ENCODE results near the gene CDKL5.

The CDKL5 gene

GRCh38 chrX:18698737-18699650, 273.6 kb downstream of the CDKL5 start:
- no peak for DNase-seq (ENCODE audit: low spot score)

DNA sequence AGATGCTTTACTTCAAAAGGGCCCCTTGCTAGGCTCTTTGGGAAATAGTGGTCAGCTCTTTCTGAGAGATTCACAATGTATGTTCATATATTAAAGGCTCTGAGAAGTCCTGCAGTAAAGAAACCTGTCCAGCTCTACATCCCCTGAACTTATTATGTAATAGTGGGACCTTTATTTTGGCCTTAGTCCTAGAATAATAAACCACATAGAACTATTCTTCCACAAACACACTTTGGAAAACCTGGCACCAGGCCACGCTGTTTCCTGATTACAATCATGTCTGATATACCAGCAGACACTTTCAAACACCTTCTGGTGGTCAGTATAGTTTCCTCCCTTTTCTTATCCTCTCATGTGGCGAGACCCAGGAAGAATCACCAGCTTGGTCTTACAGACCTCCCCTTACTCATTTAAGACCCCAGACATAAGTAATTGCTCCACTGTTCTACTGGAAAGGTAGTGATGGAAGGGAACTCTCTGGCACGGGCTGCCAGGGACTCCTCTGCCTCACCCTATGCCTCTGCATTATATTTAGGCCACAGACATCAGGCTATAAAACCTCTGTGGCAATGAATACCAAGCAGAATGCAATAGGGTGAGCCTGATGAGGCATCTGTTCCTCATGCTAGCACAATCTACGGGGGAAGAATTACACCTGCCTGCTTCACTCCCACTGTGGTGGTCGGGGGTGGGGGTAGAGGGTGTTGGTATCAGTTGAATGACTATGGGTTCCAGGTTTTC, 276.4 kb downstream of the CDKL5 start:
- no peak for DNase-seq (ENCODE audit: low spot score)

GRCh38 chrX:18702362-18703195, 277.2 kb downstream of the CDKL5 start:
- DNase-seq (ENCODE audit: low spot score), result no peak
